NCI-H82 treated with DMSO at 0.1 percent for 48 hours (cell line): ENCODE data around the gene PALS1.

Experiments used
- DNase-seq: peaks from one replicate; lab custom pipeline; 2025; ENCODE audit not compliant: unreplicated experiment; lab: John Stamatoyannopoulos, UW

The PALS1 gene

GRCh38 chr14:67241411-67242167, at the start of gene PALS1:
Gene PALS1 (plus strand): TSS chr14:67241435. CDS start chr14:67279171, 37,736 bp downstream.
- DNase-seq: peak; percentile 22

- no peak for DNase-seq
Observed at GRCh38 chr14:67191768-67192290, 49.4 kb upstream of the PALS1 start.

GRCh38 chr14:67192366-67192765, 48.9 kb upstream of the PALS1 start:
- DNase-seq: no peak

- DNase-seq: no peak
Observed at GRCh38 chr14:67195279-67195678, 46.0 kb upstream of the PALS1 start.

- no peak for DNase-seq
Observed at GRCh38 chr14:67199016-67199415, 42.2 kb upstream of the PALS1 start.

- no peak for DNase-seq
Observed at GRCh38 chr14:67207810-67208209, 33.4 kb upstream of the PALS1 start.

GRCh38 chr14:67218126-67218525, 23.1 kb upstream of the PALS1 start:
- DNase-seq: no peak

- DNase-seq: no peak
Observed at GRCh38 chr14:67221248-67221981, 19.8 kb upstream of the PALS1 start.

- DNase-seq: no peak
Observed at GRCh38 chr14:67221982-67222328, 19.3 kb upstream of the PALS1 start.

- no peak for DNase-seq
Observed at GRCh38 chr14:67225523-67225922, 15.7 kb upstream of the PALS1 start.

GRCh38 chr14:67228325-67228984, 12.8 kb upstream of the PALS1 start:
- no peak for DNase-seq

GRCh38 chr14:67232066-67232465, 9.2 kb upstream of the PALS1 start:
- DNase-seq: no peak

GRCh38 chr14:67232621-67233020, 8.6 kb upstream of the PALS1 start:
- no peak for DNase-seq

GRCh38 chr14:67237591-67237990, 3.6 kb upstream of the PALS1 start:
- no peak for DNase-seq

GRCh38 chr14:67239582-67239981, 1.7 kb upstream of the PALS1 start:
- no peak for DNase-seq

GRCh38 chr14:67240168-67240932, 885 bp upstream of the PALS1 start:
- DNase-seq: no peak

- DNase-seq: peak; percentile 94
Observed at GRCh38 chr14:67240978-67241410, 241 bp upstream of the PALS1 start.

- DNase-seq: no peak
Observed at GRCh38 chr14:67242168-67242420, 859 bp downstream of the PALS1 start.

GRCh38 chr14:67245104-67245503, 3.9 kb downstream of the PALS1 start:
- no peak for DNase-seq

- no peak for DNase-seq
Observed at GRCh38 chr14:67251573-67252226, 10.5 kb downstream of the PALS1 start.
